Astrocyte of the cerebellum (primary cell): Measurements from ENCODE around the gene PDK2.

Source experiments
- DNase-seq: peaks from one replicate; pipeline ENCODE4 v3.0.0-alpha.2; 2011; ENCODE audit warnings: low read depth
- H3K4me3 ChIP-seq: 2 replicates; pipeline ENCODE4 v1.5.1; 2011; ENCODE audit warnings: mild to moderate bottlenecking, low read depth, low read length, moderate library complexity
- CTCF ChIP-seq: IDR thresholded peaks from 2 replicates; pipeline ENCODE4 v1.5.1; 2012; ENCODE audit warnings: low read length, low read depth, moderate library complexity, mild to moderate bottlenecking; ENCODE audit errors: missing control alignments
- in situ Hi-C: cut with HindIII; loops from 2 replicates; pipeline ENCODE4 v1.10.0; 2017; ENCODE audit warnings: low sequenced_read_pairs

PDK2 gene

DNA sequence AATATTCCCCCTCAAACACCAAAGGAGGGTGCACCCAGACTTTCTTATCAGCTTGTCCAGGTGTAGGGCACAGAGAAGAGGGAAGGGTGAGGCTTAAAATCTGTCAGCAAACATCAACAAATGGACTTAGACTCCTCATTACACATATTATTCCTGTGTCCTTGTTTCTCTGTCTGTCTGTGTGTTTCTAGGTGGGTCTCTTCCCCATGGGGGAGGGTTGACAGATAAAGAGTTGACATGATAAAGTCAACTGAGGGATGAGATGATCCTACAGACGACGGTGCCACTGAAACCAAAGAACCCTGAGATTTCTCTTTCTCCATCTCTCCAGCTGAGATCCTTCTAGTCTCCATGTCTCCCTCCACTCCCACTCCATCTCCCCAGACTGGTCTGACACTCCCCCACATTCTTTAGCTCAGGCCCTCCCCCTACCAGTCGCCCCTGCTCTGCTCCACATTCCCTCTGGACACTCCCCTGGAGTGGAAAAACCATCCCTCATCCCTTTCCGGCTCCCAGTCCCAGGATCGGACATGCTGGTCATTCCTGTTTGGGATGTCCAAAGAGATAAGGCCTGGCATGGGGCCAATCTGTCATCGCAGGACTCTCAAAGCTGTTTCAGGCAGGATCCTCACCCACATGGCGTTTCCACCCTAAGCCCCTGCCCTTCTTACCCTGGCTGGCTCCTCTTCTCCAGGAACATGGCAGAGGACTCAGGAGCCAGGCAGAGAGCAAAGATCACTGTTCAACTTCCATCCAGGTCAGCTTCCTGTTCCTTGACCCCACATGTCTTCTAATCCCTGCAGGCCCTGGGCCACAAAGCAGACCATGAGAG, 42.1 kb upstream of the PDK2 start:
- TF ChIP-seq CTCF = no peak
- in situ Hi-C loops = no loop called here
- no peak overlapping the region for H3K4me3 ChIP-seq
- DNase-seq = no peak

DNA sequence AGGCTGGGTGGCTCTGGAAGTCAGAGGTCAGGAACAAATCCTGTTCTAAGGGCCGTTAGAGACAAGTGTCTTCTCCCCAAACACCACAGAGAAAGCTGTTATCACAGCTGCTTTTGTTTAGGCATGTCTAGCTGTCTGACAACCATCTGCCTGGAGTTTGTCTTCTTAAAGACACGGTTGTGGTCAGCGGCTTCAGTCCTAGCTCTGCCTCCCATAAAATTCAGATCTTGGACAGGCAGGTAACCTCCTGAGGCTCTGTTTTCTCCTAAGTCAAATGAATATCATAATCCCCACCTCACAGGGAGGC, 41.5 kb upstream of the PDK2 start:
- in situ Hi-C loops = no loop called here
- no peak for TF ChIP-seq CTCF
- DNase-seq = no peak
- H3K4me3 ChIP-seq = no peak overlapping the region

DNA sequence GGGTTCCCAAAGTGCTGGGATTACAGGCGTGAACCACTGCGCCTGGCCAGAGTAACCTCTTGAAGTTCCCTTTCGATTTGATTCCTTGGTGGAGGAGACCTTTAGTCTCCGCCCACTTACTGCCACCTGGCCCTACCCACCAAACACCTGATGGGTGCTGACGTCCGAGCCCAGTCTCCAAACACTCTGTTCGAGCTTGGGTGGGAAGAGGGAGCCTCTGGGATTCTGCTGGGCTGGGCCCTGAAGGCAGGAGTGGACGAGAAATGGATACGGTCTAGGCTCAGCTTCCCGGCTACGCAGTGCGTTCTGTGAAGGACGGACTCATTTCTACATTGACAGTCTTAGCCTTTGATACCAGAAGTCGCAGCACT, 40.1 kb upstream of the PDK2 start:
- in situ Hi-C loops = no loop called here
- DNase-seq = no peak
- peak overlapping the region; percentile 77 for H3K4me3 ChIP-seq
- TF ChIP-seq CTCF = no peak

DNA sequence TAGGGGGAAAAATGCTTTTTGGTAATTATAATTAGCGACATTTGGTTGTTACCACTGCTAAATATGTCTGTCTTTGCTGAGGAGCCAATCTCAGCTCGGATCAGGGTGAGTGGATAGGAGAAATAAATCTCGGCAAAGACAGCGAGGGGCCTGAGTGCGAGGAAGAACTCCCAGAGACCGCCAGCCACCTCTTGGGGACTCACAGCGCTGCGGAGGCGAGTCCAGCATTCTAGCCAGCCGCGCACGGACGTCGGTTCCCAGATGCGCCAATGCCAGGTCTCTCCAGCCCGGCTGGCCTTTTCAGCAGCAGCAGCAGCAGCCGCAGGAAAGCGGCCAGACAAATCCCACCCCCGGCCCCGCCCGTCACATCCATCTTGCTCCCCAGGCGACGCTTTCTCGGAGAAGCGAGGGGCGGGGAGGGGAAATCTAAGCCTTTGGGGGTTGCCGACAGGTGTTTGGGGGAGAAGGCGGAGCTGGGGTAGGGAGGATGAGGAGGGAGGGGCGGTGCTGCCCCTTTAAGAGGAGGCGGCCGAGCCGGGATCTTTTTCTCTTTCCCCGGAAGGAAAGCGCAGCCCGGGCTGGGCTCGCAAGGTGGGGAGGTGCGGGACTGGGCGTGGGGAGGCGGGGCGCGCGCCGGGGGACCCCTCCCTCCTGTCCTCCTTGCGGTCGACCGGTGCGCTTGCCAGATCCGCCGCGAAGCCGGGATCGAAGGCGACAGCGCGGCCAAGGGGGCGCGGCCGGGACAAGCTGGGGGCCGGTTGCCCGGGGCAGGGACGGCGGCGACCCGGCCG, 39.5 kb upstream of the PDK2 start, which contains the start of gene ITGA3:
TSS of gene ITGA3 (plus strand) at position 685 of the 791 bp plus-strand sequence. CDS start 330 bp downstream, outside the sequence.
- DNase-seq = peak; percentile 57
- in situ Hi-C loops = no loop called here
- no peak for TF ChIP-seq CTCF
- peak within 1 kb of the TSS; percentile 77 for H3K4me3 ChIP-seq

- peak; percentile 56 for TF ChIP-seq CTCF
Measured at GRCh38 chr17:50056217-50056960, 38.8 kb upstream of the PDK2 start.

DNA sequence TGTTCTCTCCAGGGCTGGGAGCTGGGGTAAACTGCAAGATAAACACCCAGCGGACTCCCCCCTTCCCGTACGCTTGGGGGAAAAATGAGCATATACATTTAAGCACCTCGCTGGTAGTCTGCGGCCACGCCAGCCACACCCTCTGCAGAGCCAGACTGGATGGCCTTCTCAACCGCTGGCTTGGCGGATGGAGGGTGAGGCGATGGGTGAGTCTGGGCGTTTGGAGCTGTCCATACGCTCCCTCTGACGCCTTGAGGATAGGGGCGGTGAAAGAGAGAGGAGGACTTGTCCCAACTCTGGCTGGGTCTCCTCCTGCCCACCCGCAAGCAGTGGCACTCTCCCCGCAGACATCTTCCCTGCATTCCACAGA, 38.2 kb upstream of the PDK2 start:
- H3K4me3 ChIP-seq = peak overlapping the region; percentile 77
- in situ Hi-C loops = no loop called here
- no peak for DNase-seq
- TF ChIP-seq CTCF = no peak

More at GRCh38 chr17:50056217-50056960, 38.8 kb upstream of the PDK2 start:
- DNase-seq = no peak
- in situ Hi-C loops = no loop called here
- H3K4me3 ChIP-seq = peak overlapping the region; percentile 77
